GM15510 (cell line): ENCODE measurements around the gene TMEM59L.

Experiments
- POLR2A ChIP-seq: IDR thresholded peaks from 3 replicates; pipeline ENCODE4 v1.6.1; 2011; ENCODE audit warnings: borderline replicate concordance; ENCODE audit not compliant: insufficient read length; ENCODE audit errors: extremely low read depth

TMEM59L gene

GRCh38 chr19:18637673-18638630 lies 25.3 kb downstream of the TMEM59L start:
- no peak for TF ChIP-seq POLR2A

- TF ChIP-seq POLR2A: no peak
Measured at GRCh38 chr19:18639706-18640243, 27.1 kb downstream of the TMEM59L start.

DNA sequence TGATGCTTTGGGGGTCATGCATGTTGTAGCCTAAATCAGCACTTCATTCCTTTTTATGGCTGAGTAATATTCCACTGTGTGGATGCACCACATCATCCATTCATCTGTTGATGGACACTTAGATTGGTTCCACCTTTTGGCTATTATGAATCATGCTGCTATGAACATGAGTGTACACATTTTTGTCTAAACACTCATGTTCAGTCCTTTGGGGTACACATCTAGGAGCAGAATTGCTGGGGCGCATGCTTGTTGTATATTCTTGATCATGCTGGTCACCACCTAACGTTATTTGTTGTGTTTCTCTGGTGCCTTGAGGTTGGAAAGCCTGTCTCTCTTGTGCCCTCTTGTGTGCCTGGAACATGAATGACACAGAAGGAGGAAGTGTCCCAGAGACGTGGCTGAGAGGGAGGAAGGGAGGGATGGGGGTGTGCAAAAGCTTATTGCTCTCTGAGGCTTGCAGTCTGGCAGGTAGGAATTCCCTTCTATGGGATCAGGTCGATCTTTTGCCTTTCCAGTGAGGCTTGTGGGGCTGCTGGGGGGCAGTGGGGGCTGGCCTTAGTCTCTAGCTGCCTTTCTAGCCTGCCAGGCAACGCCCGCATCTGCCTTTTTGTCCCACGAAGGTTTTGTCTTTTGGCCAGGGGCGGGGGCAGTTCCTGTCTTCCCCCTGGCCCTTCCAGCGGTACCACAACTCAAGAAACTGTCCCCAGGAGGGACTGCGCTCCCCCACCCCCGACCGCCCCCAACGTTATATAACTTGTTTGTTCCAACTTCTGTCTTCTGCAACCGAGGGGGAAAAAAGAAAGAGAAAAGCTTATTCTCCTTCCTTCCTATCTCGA lies 31.7 kb downstream of the TMEM59L start:
- no peak for TF ChIP-seq POLR2A

DNA sequence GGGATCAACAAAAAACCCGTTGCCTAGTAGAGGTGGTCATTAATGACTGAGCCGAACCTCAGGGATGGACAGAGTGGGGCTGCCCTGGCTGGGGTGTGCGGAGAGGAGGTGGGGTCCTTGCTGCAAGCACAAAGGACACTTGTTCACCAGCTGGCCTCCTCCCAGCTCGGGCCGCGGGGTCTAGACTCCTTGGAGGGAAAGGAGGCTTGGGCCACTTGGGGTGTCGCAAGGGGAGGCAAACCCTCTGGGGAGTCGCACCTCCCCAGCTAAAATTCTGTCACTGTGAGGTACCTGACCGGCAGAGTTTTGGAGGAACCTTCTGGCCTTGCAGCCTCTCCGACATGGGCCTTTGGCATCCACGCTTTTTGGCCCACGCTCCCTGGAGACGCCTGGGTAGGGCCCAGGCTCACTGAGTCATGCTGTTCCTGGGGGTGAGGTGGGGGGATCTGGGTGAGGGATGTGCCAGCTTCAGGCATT lies 32.4 kb downstream of the TMEM59L start:
- TF ChIP-seq POLR2A: no peak

DNA sequence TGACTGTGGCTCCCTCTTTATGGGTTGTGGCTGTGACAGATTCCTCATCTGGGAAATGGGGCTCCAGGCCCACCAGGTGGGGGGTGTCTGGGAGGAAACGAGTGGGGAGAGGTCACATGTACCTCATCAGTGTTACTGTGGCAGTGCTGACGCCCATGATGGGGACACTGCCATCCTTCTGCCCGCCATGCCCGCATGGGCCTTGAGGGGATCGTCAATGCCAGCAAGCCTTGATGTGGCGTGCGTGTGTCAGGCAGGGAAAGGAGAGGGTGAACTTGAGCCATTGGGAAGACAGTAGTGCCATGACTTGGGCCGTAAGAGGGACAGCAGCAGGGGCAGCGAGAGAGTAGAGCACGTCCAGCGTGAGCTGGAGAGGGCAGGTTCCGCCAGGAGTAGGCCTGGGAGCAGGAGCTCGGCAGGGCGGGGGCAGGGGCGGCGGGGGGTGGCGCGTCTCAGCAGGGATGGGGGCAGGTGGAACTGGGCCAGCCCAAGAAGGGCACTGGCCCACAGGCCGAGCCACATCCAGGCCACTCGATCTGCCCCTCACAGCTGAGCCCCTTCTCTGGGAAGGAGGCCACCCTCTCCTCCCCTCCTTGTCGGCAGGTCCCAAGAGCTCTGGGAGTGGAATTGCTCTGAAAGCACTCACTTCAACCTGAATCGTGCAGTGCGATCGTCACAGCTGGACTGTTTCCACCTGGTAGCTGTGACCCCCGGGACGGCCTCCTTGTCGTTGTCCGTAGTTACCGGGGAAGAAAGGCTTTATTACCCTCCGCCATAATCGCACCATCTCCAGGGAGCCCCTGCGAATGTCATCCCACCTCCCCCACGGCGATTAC lies 34.1 kb downstream of the TMEM59L start:
- no peak for TF ChIP-seq POLR2A

DNA sequence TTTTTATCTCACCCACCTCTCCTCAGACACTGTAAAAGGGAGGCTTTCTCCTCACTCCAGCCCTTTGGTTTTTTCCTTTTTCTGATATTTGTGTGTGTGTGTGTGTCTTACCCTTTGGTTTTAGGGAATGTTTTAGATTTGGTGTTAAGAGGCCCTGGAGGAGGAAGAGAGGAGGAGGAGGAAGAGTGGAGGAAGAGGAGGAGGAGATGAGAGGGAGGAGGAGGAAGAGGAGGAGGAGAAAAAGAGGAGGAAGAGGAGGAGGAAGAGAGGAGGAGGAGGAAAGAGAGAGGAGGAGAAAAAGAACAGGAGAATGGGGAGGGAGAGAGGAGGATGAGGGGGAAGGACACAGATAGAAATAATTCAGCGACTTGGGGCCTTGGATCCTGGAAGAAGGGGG lies 34.7 kb downstream of the TMEM59L start:
- no peak for TF ChIP-seq POLR2A

- TF ChIP-seq POLR2A: no peak
Measured at GRCh38 chr19:18647807-18648206, 35.1 kb downstream of the TMEM59L start.

DNA sequence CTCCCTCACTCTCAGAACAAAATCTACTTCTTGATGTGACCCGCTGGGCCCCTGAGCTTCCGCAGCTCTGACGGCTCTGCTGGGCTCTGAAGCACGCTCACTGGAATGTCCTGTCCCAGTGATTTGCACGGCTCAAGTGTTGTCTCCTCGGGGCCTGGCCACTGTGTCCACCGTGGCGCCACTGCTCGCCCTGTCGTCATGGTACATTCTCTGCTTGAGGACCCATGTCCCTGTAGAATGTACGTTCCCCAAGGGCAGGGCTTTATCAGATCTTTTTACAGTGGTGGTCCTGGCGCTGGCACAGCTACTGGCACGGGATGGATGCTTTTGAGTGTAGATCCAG lies 36.3 kb downstream of the TMEM59L start:
- TF ChIP-seq POLR2A: no peak

DNA sequence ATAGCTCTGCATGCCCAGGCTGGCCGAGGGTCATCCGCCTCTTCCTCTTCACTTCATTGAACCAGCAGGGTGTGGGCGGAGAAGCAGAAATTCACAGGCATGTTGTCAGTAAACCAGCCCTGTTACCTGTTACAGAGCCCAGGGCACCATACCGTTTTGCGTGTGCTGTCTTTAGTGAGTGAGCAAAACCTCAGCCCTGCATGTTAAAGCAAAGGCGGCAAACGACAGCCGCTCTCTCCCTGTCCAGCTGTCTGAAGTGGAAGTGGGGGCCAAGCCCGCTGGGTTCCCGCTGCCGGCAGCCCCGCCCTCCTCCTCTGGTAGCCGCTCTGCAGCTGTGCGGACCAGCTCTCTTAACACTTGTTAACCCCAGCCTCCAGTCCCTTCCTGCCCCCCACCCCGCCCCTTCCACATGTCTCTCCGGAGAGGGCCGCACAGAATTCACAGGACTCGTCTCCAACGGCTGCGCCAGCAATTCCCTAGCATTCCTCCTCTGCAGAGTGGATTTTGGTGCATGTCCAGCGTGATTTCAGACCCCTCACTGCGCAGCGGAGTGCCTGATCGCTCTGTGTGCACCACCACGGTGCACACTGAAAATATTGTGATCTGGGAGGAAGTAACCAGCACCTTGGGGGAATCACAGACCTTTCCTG lies 36.8 kb downstream of the TMEM59L start:
- no peak for TF ChIP-seq POLR2A

DNA sequence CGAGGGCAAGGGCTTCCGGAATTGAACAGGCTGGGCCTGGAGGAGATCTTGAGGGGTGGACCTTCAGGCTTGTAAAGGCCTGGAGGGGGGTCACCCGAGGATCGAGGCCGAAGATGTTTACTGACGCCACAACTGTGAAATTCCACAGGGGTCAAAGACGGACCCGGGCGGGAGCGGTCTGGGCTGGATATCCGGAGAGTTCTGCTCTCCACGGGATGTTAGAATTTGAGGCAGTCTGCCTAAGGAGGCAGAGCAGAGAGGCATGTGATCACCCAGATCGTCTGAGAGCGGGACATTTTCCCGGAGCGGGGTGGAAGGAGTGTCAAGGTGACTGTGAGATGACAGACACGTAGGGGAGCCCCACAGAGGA lies 37.3 kb downstream of the TMEM59L start:
- no peak for TF ChIP-seq POLR2A

DNA sequence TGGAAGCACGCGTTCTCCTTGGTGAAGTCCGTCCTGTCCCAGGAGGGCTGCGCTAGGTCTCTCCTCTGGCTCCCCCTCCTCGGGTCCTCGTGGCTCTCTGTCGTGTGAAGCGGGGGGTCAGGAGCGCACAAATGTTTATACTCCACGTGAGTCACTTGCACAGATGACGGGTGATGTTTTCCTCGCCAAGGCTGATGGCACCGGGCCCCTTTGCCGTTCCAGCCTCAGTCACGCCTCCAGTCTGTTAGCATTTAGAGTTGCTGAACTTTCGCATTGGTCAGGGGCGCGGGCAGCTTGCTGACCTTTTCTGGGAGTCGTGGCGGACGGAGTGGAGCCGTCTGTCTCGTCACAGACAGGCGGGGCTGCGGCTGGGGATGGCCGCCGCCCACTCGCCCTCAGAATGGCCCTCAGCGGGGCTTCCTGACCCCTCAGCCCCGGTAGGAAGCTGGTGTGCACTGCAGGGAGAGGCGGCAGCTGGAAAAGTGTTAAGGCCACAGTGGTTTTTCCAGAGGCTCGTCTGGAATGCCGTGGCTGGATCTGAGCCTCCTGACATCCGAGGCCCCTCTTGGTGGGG lies 37.9 kb downstream of the TMEM59L start:
- no peak for TF ChIP-seq POLR2A

- TF ChIP-seq POLR2A: no peak
Measured at GRCh38 chr19:18651300-18651699, 38.6 kb downstream of the TMEM59L start.

DNA sequence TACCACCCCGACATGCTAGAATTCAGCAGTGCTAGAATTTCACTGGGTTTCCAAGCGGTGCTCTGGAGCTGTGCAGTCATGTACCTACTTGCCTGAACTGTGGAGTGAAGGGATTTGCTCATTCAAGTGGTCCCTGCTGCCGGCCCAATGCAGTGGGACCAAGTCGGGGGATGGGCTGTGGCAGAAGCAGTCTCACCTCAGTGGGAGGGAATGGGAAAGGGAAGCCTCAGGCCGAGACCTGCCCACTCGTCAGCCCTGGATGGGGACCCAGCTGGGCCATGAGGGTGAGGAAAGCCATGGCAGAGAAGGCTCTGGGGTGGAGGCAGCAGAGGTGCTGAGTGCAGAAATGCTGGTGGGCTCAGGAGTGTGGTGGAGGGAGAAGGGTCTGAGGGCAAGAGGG lies 39.1 kb downstream of the TMEM59L start:
- no peak for TF ChIP-seq POLR2A

DNA sequence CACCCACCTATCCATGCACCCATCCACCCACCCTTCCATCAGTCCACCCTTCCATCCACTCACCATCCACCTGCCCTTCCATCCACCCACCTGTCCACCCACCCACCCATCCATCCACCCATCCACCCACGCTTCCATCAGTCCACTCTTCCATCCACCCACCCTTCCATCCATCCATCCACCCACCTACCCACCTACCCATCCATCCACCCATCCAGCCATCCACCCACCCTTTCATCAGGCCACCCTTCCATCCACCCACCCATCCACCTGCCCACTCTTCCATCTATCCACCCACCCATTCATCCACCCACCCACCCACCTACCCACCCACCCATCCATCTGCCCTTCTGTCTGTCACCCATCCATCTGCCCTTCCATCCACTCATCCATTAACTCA lies 41.2 kb downstream of the TMEM59L start:
- no peak for TF ChIP-seq POLR2A
